Duodenal mucosa (tissue), 2 donors: Measurements from ENCODE around the gene HOXA5.

Experiments
- H3K27ac ChIP-seq: one replicate; pipeline ENCODE4 v1.7.0; 2013; ENCODE audit warnings: low read depth, low read length
- H3K27me3 ChIP-seq, 2 donors: one replicate each; pipeline ENCODE4 v1.7.0; 2013; ENCODE audit warnings: low read length in 2 of 2, control low read depth in 1 of 2; ENCODE audit not compliant: insufficient read depth in 2 of 2, control insufficient read depth in 1 of 2
- H3K36me3 ChIP-seq, 2 donors: one replicate each; pipeline ENCODE4 v1.7.0; 2013; ENCODE audit warnings: low read length in 2 of 2, control low read depth in 1 of 2; ENCODE audit not compliant: insufficient read depth in 2 of 2, control insufficient read depth in 1 of 2
- H3K4me1 ChIP-seq, 2 donors: one replicate each; pipeline ENCODE4 v1.7.0; 2013; ENCODE audit warnings: low read length in 2 of 2, control low read depth in 1 of 2; ENCODE audit not compliant: insufficient read depth in 2 of 2, control insufficient read depth in 1 of 2
- H3K4me3 ChIP-seq, 2 donors: one replicate each; pipeline ENCODE4 v1.7.0; 2013; ENCODE audit warnings: low read length in 2 of 2, low read depth in 1 of 2
- H3K9ac ChIP-seq, 2 donors: one replicate each; pipeline ENCODE4 v1.7.0; 2013; ENCODE audit warnings: low read length in 2 of 2, low read depth in 1 of 2
- H3K9me3 ChIP-seq, 2 donors: one replicate each; pipeline ENCODE4 v1.7.0; 2013; ENCODE audit warnings: low read length in 2 of 2, control low read depth in 1 of 2; ENCODE audit not compliant: control insufficient read depth in 1 of 2

HOXA5 gene

GRCh38 chr7:27124096-27124901 lies 19.2 kb downstream of the HOXA5 start:
- peak overlapping the region in 1 of 2 donors; percentile 62 for H3K9ac ChIP-seq
- H3K4me1 ChIP-seq: peaks cover 32 to 53% of the 10 kb centered on the region in 2 donors
- no peaks in the 10 kb centered on the region for H3K9me3 ChIP-seq
- peak overlapping the region; percentile 53 for H3K27ac ChIP-seq
- H3K36me3 ChIP-seq: no peaks in the 10 kb centered on the region
- peaks cover 0 to 6% of the 10 kb centered on the region in 2 donors for H3K27me3 ChIP-seq
- H3K4me3 ChIP-seq: peak overlapping the region; percentile 67 to 75

GRCh38 chr7:27123477-27124053 lies 19.9 kb downstream of the HOXA5 start:
- peak overlapping the region; percentile 53 for H3K27ac ChIP-seq
- H3K27me3 ChIP-seq: peaks cover 0 to 4% of the 10 kb centered on the region in 2 donors
- H3K4me3 ChIP-seq: peak overlapping the region; percentile 67 to 75
- no peaks in the 10 kb centered on the region for H3K9me3 ChIP-seq
- H3K4me1 ChIP-seq: peaks cover 30 to 47% of the 10 kb centered on the region in 2 donors
- peak overlapping the region; percentile 58 to 62 for H3K9ac ChIP-seq
- H3K36me3 ChIP-seq: no peaks in the 10 kb centered on the region

DNA sequence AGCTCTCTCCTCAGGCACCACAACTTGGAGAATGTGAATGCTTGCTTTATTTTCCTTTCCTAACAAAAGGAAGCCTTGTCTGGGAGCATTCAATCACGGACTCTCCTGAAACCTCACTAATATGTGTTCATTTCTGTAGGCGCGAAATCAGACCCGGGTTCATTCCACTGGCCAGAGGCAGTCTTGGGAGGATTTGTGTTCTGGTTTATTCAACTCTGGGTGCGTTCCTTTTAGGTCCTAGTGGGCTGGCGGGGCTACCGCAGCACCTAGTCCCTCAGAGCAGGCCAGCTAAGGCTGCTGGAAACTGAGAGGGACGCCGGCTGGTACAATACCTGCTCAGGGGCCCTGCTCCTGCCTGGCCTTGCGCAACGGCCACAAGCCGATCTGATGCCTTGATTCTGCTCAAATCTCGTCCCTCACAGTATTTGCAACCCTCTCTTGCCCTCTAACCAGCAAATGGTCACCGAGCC lies 20.4 kb downstream of the HOXA5 start:
- H3K27ac ChIP-seq: peak overlapping the region; percentile 53

GRCh38 chr7:27122077-27122910 lies 21.2 kb downstream of the HOXA5 start:
- peak overlapping the region; percentile 67 to 75 for H3K4me3 ChIP-seq
- peak overlapping the region; percentile 39 to 62 for H3K9ac ChIP-seq
- H3K27me3 ChIP-seq: peaks cover 0 to 3% of the 10 kb centered on the region in 2 donors
- peaks cover 30 to 40% of the 10 kb centered on the region in 2 donors for H3K4me1 ChIP-seq
- H3K9me3 ChIP-seq: no peaks in the 10 kb centered on the region
- no peaks in the 10 kb centered on the region for H3K36me3 ChIP-seq
- peak overlapping the region; percentile 53 for H3K27ac ChIP-seq

More for the DNA sequence above, 20.4 kb downstream of the HOXA5 start:
- peaks cover 30 to 45% of the 10 kb centered on the region in 2 donors for H3K4me1 ChIP-seq
- H3K9me3 ChIP-seq: no peaks in the 10 kb centered on the region
- H3K4me3 ChIP-seq: peak overlapping the region; percentile 67 to 75
- peaks cover 0 to 4% of the 10 kb centered on the region in 2 donors for H3K27me3 ChIP-seq
- peak overlapping the region; percentile 58 to 62 for H3K9ac ChIP-seq
- H3K36me3 ChIP-seq: no peaks in the 10 kb centered on the region

GRCh38 chr7:27121684-27122076 lies 21.8 kb downstream of the HOXA5 start:
- Histone ChIP-seq H3K9me3 (no peaks in the 10 kb centered on the region), H3K27ac (peak overlapping the region; percentile 53), H3K27me3 (no peaks in the 10 kb centered on the region), H3K4me1 (peaks cover 30 to 35% of the 10 kb centered on the region in 2 donors), H3K9ac (peak overlapping the region; percentile 39 to 62), H3K36me3 (no peaks in the 10 kb centered on the region), H3K4me3 (peak overlapping the region; percentile 67 to 75)

GRCh38 chr7:27119412-27119911 lies 24.0 kb downstream of the HOXA5 start:
- no peak overlapping the region for H3K9ac ChIP-seq
- no peaks in the 10 kb centered on the region for H3K9me3 ChIP-seq
- H3K27me3 ChIP-seq: no peaks in the 10 kb centered on the region
- no peak overlapping the region for H3K4me3 ChIP-seq
- H3K36me3 ChIP-seq: no peaks in the 10 kb centered on the region
- peaks cover 27 to 35% of the 10 kb centered on the region in 2 donors for H3K4me1 ChIP-seq
- no peak overlapping the region for H3K27ac ChIP-seq

DNA sequence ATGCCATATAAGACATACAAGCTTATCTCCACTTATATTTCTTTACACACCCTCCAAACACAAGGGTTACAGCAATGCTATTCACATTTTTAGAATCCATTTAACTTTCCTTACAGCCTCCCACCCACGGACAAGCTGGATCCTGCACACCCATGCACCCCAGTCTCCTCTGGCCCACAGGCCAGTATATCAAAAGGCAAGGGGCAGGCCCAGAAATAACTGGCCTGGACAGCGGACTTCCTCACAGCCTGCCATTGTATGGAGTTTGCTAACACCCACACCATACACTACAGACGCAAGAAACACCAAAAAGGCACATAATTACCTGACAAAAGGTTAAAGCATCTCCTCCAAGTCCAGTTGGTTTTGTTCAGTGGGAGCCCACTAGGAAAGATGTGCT lies 24.9 kb downstream of the HOXA5 start:
- Histone ChIP-seq H3K27me3 (no peaks in the 10 kb centered on the region), H3K27ac (peak overlapping the region; percentile 20), H3K4me3 (peak overlapping the region; percentile 64 to 69), H3K9ac (peak overlapping the region in 1 of 2 donors; percentile 40), H3K4me1 (peaks cover 22 to 32% of the 10 kb centered on the region in 2 donors), H3K36me3 (no peaks in the 10 kb centered on the region), H3K9me3 (no peaks in the 10 kb centered on the region)

- peaks cover 20 to 28% of the 10 kb centered on the region in 2 donors for H3K4me1 ChIP-seq
- no peaks in the 10 kb centered on the region for H3K36me3 ChIP-seq
- H3K4me3 ChIP-seq: peak overlapping the region; percentile 64 to 69
- no peaks in the 10 kb centered on the region for H3K9me3 ChIP-seq
- H3K27ac ChIP-seq: peak overlapping the region; percentile 20
- H3K9ac ChIP-seq: peak overlapping the region; percentile 70 to 76
- peaks cover 0 to 3% of the 10 kb centered on the region in 2 donors for H3K27me3 ChIP-seq
Observed at GRCh38 chr7:27117887-27118491, 25.5 kb downstream of the HOXA5 start.
